ENCODE measurements around the gene C15orf40.
"Not testable (repeated sequence)": the region's sequence is repeated elsewhere in the genome, so short reads cannot be mapped to it uniquely, and the experiment has no call there.

The C15orf40 gene

DNA sequence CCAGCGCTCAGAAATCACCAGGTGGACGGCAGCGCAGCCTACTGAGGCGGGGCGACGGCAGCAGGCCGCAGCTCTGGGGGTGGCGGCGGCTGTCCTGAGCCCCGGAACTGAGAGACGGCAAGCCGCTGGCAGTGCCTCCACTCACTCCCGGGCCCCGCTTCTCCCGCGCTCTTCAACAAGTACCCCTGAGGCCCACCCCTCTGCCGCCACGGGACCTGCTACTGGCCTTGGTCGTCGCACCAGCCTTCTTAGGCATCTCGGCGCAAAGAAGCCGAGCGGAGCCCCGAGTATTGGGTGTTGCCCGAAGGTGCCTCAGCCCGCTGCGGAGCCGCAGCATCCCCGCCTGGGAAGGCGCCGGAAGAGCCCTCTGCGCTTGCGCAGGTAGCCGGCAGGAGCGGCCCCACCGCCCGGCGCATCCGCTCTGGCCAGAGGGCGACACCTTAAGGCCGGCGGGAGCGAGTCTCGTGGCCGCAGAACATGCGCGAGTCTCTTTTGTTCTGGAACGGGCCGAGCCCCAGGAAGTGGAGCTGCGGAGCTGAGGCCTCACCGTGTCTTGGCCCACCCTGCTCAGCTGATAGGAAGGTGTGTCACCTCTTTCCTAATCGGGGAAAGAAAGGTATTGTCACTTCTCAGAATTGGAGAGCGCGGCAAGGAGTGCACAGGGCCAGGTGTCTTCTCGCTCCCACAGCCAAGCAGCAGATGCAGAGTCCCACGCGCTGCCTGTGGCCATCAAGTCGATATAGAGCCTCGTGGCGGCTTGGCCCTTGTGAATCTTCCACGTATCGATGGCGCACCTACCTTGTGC is at the start of gene C15orf40:
TSS of gene C15orf40 (minus strand) at position 369 of the 805 bp plus-strand sequence. CDS start at position 337, 32 bp downstream.
- DNase-seq (ENCODE audit: low read depth in 1 of 2, low spot score in 1 of 2): peak; percentile 60 to 77

DNA sequence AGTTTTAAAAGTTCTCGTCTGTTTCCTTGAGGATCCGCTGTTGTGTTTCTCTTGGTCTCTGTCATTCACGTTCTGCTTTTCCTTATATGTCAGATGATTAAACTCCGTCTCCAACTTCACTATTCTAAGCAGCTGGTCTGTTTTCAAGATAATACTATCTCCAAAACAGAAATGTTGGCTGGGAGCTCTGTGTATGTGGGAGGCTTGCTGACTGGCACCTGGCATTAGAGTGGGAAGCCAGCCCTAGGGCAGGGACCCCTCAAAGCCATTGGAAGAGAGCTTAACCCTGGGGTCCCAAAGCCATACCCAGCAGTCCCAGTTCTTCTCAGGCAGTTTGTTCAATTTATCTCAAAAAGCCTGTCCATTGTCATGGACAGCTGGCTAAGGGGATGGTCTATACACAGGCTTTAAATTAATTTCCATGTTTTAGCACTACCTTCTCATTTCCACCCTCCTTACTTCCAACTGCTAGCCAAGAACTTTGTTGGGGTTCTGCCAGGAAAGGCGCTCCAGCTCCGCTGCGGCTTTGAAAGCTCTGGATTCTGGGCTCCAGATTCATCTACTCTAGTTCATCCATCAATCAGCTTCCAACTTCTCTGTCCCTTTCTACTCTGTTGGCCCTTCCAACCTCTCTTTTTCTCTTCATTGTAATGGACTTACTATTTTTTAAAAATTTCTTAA is 46.4 kb upstream of the C15orf40 start:
- DNase-seq (ENCODE audit: low read depth in 1 of 2, low spot score in 1 of 2): no peak

GRCh38 chr15:83057002-83057401 is 45.6 kb upstream of the C15orf40 start:
- DNase-seq (ENCODE audit: low read depth in 1 of 2, low spot score in 1 of 2): no peak

DNA sequence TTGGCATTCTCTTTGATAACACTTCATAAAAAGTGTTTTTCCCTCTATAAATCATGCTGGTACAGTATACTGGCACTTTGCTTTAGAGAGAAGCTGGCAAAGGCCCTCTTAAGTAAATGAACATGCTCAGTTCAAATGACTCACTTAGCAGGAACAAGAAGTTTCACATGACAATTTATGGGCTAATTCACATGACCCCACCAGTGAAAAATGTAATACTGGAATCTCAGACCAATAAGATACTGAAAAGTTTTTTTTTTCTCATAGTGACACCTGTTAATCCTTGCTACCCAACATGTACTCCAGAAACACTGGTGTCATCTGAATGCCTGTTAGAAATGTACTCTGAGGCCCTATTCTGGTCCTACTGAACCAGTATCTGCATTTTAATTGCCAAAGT is 41.7 kb upstream of the C15orf40 start:
- no peak for DNase-seq (ENCODE audit: low read depth in 1 of 2, low spot score in 1 of 2)

GRCh38 chr15:83046558-83047127 is 35.2 kb upstream of the C15orf40 start:
- no peak for DNase-seq (ENCODE audit: low read depth in 1 of 2, low spot score in 1 of 2)

DNA sequence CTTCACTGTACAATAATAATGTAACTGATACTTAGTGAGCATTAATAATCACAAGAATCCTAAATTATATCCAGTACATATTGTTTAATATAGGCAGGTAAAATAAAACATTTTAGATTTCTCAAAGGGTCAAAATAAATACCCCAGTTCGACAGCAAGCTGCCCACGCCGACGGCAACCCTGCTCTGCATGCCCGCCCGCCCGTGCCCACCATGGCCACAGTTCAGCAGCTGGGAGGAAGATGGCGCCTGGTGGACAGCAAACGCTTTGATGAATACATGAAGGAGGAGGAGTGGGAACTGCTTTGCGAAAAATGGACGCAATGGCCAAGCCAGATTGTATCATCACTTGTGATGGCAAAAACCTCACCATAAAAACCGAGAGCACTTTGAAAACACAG is 32.7 kb upstream of the C15orf40 start:
- no peak for DNase-seq (ENCODE audit: low read depth in 1 of 2, low spot score in 1 of 2)

DNA sequence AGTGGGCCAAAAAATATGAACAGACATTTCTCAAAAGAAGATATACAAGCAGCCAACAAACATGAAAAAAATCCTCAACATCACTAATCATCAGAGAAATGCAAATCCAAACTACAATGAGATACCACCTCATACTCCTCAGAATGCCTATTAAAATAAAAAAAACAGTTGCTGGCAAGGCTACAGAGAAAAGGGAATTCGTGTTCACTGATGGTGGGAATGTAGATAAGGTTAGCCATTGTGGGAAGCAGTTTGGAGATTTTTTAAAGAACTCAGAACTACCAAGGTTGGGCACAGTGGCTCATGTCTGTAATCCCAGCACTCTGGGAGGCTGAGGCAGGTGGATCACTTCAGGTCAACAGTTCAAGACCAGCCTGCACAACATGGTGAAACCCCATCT is 27.8 kb upstream of the C15orf40 start:
- DNase-seq (ENCODE audit: low read depth in 1 of 2, low spot score in 1 of 2): no peak

DNA sequence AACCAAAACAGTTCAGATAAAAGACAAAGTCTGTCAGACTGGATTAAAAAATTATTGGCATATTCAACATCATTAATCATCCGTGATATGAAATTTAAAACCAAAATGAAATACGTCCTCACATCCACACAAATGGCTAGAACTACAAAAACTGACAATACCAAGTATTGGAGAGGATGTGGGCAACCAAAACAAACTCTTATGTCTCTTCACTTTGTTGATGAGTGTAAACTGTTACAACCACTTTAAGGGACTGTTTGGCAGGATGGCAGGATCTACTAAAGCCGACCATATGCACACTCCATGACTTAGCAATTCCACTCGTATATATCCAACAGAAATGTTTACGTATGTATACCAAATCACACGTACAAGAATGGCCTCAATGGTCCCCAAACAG is 24.8 kb upstream of the C15orf40 start:
- no peak for DNase-seq (ENCODE audit: low read depth in 1 of 2, low spot score in 1 of 2)

DNA sequence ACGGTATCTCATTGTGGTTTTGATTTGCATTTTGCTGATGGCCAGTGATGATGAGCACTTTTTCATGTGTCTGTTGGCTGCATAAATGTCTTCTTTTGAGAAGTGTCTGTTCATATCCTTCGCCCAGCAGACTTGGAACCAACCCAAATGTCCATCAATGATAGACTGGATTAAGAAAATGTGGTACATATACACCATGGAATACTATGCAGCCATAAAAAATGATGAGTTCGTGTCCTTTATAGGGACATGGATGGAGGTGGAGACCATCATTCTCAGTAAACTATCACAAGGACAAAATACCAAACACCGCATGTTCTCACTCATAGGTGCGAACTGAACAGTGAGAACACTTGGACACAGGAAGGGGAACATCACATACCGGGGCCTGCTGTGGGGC is 19.8 kb upstream of the C15orf40 start:
- not testable (repeated sequence) for DNase-seq (ENCODE audit: low read depth in 1 of 2, low spot score in 1 of 2)

- DNase-seq (ENCODE audit: low read depth in 1 of 2, low spot score in 1 of 2): no peak
Observed at GRCh38 chr15:83030021-83030420, 18.6 kb upstream of the C15orf40 start.

DNA sequence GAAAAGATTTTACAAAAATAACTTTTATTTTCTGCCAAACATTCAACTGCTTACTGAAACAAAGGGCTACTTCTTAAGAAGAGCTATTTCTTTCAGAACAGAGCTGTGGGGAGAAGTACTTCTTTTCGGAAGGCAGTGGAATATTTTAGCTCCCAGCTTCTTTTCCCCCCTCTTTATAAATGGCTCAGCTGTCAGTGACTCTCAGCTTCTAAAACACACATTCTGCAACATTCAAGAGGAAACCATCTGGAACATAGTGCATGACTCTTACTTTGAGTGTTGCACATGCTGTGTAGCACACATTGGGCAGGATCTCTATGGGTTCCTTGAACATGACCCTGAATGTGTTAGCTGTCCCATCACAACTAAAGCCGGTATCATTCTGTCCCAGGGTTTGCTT is 7.0 kb upstream of the C15orf40 start:
- DNase-seq (ENCODE audit: low read depth in 1 of 2, low spot score in 1 of 2): no peak

- DNase-seq (ENCODE audit: low read depth in 1 of 2, low spot score in 1 of 2): no peak
Observed at GRCh38 chr15:83016906-83017305, 5.5 kb upstream of the C15orf40 start.

GRCh38 chr15:83015361-83015760 is 3.9 kb upstream of the C15orf40 start:
- no peak for DNase-seq (ENCODE audit: low read depth in 1 of 2, low spot score in 1 of 2)

GRCh38 chr15:83014205-83014653 is 2.8 kb upstream of the C15orf40 start:
- no peak for DNase-seq (ENCODE audit: low read depth in 1 of 2, low spot score in 1 of 2)

GRCh38 chr15:83012636-83013035 is 1.2 kb upstream of the C15orf40 start:
- DNase-seq (ENCODE audit: low read depth in 1 of 2, low spot score in 1 of 2): no peak

GRCh38 chr15:83012076-83012426 is 612 bp upstream of the C15orf40 start:
- DNase-seq (ENCODE audit: low read depth in 1 of 2, low spot score in 1 of 2): no peak

- DNase-seq (ENCODE audit: low read depth in 1 of 2, low spot score in 1 of 2): peak; percentile 49 to 54
Observed at GRCh38 chr15:83010709-83011270, 649 bp downstream of the C15orf40 start.

GRCh38 chr15:83000672-83001031 is 10.8 kb downstream of the C15orf40 start:
- DNase-seq (ENCODE audit: low read depth in 1 of 2, low spot score in 1 of 2): not testable (repeated sequence)

GRCh38 chr15:82999905-83000671 is 11.4 kb downstream of the C15orf40 start:
- DNase-seq (ENCODE audit: low read depth in 1 of 2, low spot score in 1 of 2): no peak

GRCh38 chr15:82999426-82999825 is 12.0 kb downstream of the C15orf40 start:
- DNase-seq (ENCODE audit: low read depth in 1 of 2, low spot score in 1 of 2): no peak

- no peak for DNase-seq (ENCODE audit: low read depth in 1 of 2, low spot score in 1 of 2)
Observed at GRCh38 chr15:82995938-82996337, 15.5 kb downstream of the C15orf40 start.
